ENCODE measurements around the gene ABHD17C. TPM values are rescaled to one million over a fixed set of nuclear protein-coding genes. Genes with fewer than 3 reads are reported as not detected.

ABHD17C gene
- total and polyA plus RNA-seq, 2 experiments from 2014 or later: 21.9 to 32.4 TPM

- H3K4me3 ChIP-seq: no peak overlapping the region
- peaks cover 7% of the 10 kb centered on the region for H3K4me1 ChIP-seq (ENCODE audit: insufficient read depth)
- WGBS (ENCODE audit: low lambda C conversion rate, missing lambda C conversion rate): 86% methylated on average over 7 of the region's 7 CpGs
- no peaks in the 10 kb centered on the region for H3K36me3 ChIP-seq (replicated peaks; ENCODE audit: insufficient read depth, low read depth)
- peaks cover 82% of the 10 kb centered on the region for H3K79me2 ChIP-seq
- no peaks in the 10 kb centered on the region for H3K27me3 ChIP-seq
- H3K9me3 ChIP-seq (ENCODE audit: low read depth): no peaks in the 10 kb centered on the region
- no peak overlapping the region for H3K27ac ChIP-seq
- DNase-seq (ENCODE audit: low spot score): no peak
- TF ChIP-seq CTCF (IDR thresholded peaks at IDR 0.05; ENCODE audit: poor library complexity) (no peak), EZH2 (IDR thresholded peaks at IDR 0.05; ENCODE audit: borderline replicate concordance) (no peak), EZH2phosphoT487 (IDR thresholded peaks at IDR 0.05; ENCODE audit: low read depth, severe bottlenecking, unreplicated experiment) (no peak)
- no peak overlapping the region for H3K4me2 ChIP-seq
- H3K9me2 ChIP-seq (replicated peaks; ENCODE audit: insufficient read depth): no peaks in the 10 kb centered on the region
- no peak overlapping the region for H2AFZ ChIP-seq
- H4K20me1 ChIP-seq (ENCODE audit: insufficient read depth, poor library complexity, severe bottlenecking): peaks cover 24% of the 10 kb centered on the region
Observed at GRCh38 chr15:80730387-80730786, 35.3 kb downstream of the ABHD17C start.

GRCh38 chr15:80730926-80731325 lies 35.8 kb downstream of the ABHD17C start:
- Histone ChIP-seq H3K4me3 (no peak overlapping the region), H3K27ac (no peak overlapping the region), H3K9me3 (ENCODE audit: low read depth) (no peaks in the 10 kb centered on the region), H3K4me1 (ENCODE audit: insufficient read depth) (peaks cover 7% of the 10 kb centered on the region), H4K20me1 (ENCODE audit: insufficient read depth, poor library complexity, severe bottlenecking) (peaks cover 24% of the 10 kb centered on the region), H3K79me2 (peaks cover 83% of the 10 kb centered on the region), H3K36me3 (replicated peaks; ENCODE audit: insufficient read depth, low read depth) (no peaks in the 10 kb centered on the region), H3K9me2 (replicated peaks; ENCODE audit: insufficient read depth) (no peaks in the 10 kb centered on the region), H2AFZ (no peak overlapping the region), H3K27me3 (no peaks in the 10 kb centered on the region), H3K4me2 (no peak overlapping the region)
- DNase-seq (ENCODE audit: low spot score): no peak
- WGBS (ENCODE audit: low lambda C conversion rate, missing lambda C conversion rate): 77% methylated on average over 6 of the region's 6 CpGs
- TF ChIP-seq CTCF (IDR thresholded peaks at IDR 0.05; ENCODE audit: poor library complexity) (no peak), EZH2phosphoT487 (IDR thresholded peaks at IDR 0.05; ENCODE audit: low read depth, severe bottlenecking, unreplicated experiment) (no peak), EZH2 (IDR thresholded peaks at IDR 0.05; ENCODE audit: borderline replicate concordance) (no peak)

- H4K20me1 ChIP-seq (ENCODE audit: insufficient read depth, poor library complexity, severe bottlenecking): peaks cover 18% of the 10 kb centered on the region
- no peaks in the 10 kb centered on the region for H3K27me3 ChIP-seq
- no peak overlapping the region for H2AFZ ChIP-seq
- no peaks in the 10 kb centered on the region for H3K9me3 ChIP-seq (ENCODE audit: low read depth)
- no peak overlapping the region for H3K4me3 ChIP-seq
- no peak for DNase-seq (ENCODE audit: low spot score)
- H3K36me3 ChIP-seq (replicated peaks; ENCODE audit: insufficient read depth, low read depth): no peaks in the 10 kb centered on the region
- no peaks in the 10 kb centered on the region for H3K9me2 ChIP-seq (replicated peaks; ENCODE audit: insufficient read depth)
- peaks cover 85% of the 10 kb centered on the region for H3K79me2 ChIP-seq
- peaks cover 3% of the 10 kb centered on the region for H3K4me1 ChIP-seq (ENCODE audit: insufficient read depth)
- no peak overlapping the region for H3K27ac ChIP-seq
- H3K4me2 ChIP-seq: no peak overlapping the region
- WGBS (ENCODE audit: low lambda C conversion rate, missing lambda C conversion rate): 78% methylated on average over 6 of the region's 6 CpGs
- no peak for TF ChIP-seq CTCF (IDR thresholded peaks at IDR 0.05; ENCODE audit: poor library complexity)
- no peak for TF ChIP-seq EZH2 (IDR thresholded peaks at IDR 0.05; ENCODE audit: borderline replicate concordance)
- TF ChIP-seq EZH2phosphoT487 (IDR thresholded peaks at IDR 0.05; ENCODE audit: low read depth, severe bottlenecking, unreplicated experiment): no peak
Observed at GRCh38 chr15:80732167-80732566, 37.1 kb downstream of the ABHD17C start.

- Histone ChIP-seq H3K9me2 (replicated peaks; ENCODE audit: insufficient read depth) (no peaks in the 10 kb centered on the region), H3K4me1 (ENCODE audit: insufficient read depth) (no peaks in the 10 kb centered on the region), H3K79me2 (peaks cover 85% of the 10 kb centered on the region), H3K27ac (no peak overlapping the region), H3K4me2 (no peak overlapping the region), H3K4me3 (no peak overlapping the region), H3K36me3 (replicated peaks; ENCODE audit: insufficient read depth, low read depth) (no peaks in the 10 kb centered on the region), H3K27me3 (no peaks in the 10 kb centered on the region), H4K20me1 (ENCODE audit: insufficient read depth, poor library complexity, severe bottlenecking) (peaks cover 14% of the 10 kb centered on the region), H2AFZ (no peak overlapping the region), H3K9me3 (ENCODE audit: low read depth) (no peaks in the 10 kb centered on the region)
- no peak for DNase-seq (ENCODE audit: low spot score)
- WGBS (ENCODE audit: low lambda C conversion rate, missing lambda C conversion rate): 92% methylated on average over 5 of the region's 5 CpGs
- TF ChIP-seq EZH2 (IDR thresholded peaks at IDR 0.05; ENCODE audit: borderline replicate concordance): no peak
- TF ChIP-seq EZH2phosphoT487 (IDR thresholded peaks at IDR 0.05; ENCODE audit: low read depth, severe bottlenecking, unreplicated experiment): no peak
- no peak for TF ChIP-seq CTCF (IDR thresholded peaks at IDR 0.05; ENCODE audit: poor library complexity)
Observed at GRCh38 chr15:80732818-80733217, 37.7 kb downstream of the ABHD17C start.
